HS-5 (cell line): ENCODE measurements around the gene CTNNA2.

Source experiments
- DNase-seq: peaks from one replicate; pipeline ENCODE4 v3.0.0-alpha.2; 2012; ENCODE audit warnings: low read depth

CTNNA2 gene

GRCh38 chr2:80395251-80395650 lies 882.4 kb downstream of the CTNNA2 start:
- no peak for DNase-seq

- no peak for DNase-seq
Observed at GRCh38 chr2:80396276-80396675, 883.4 kb downstream of the CTNNA2 start.

GRCh38 chr2:80403081-80403480 lies 890.2 kb downstream of the CTNNA2 start:
- DNase-seq: no peak

GRCh38 chr2:80407377-80407776 lies 894.5 kb downstream of the CTNNA2 start:
- no peak for DNase-seq

GRCh38 chr2:80410346-80410745 lies 897.5 kb downstream of the CTNNA2 start:
- DNase-seq: no peak

GRCh38 chr2:80413136-80413535 lies 900.3 kb downstream of the CTNNA2 start:
- no peak for DNase-seq

- no peak for DNase-seq
Observed at GRCh38 chr2:80417737-80418136, 904.9 kb downstream of the CTNNA2 start.

GRCh38 chr2:80420530-80421208 lies 907.8 kb downstream of the CTNNA2 start:
- no peak for DNase-seq

GRCh38 chr2:80429251-80429650 lies 916.4 kb downstream of the CTNNA2 start:
- DNase-seq: no peak

GRCh38 chr2:80437959-80438358 lies 925.1 kb downstream of the CTNNA2 start:
- no peak for DNase-seq

- no peak for DNase-seq
Observed at GRCh38 chr2:80438686-80439085, 925.8 kb downstream of the CTNNA2 start.

GRCh38 chr2:80454628-80455027 lies 941.8 kb downstream of the CTNNA2 start:
- DNase-seq: no peak

- DNase-seq: no peak
Observed at GRCh38 chr2:80459028-80459427, 946.2 kb downstream of the CTNNA2 start.

- DNase-seq: no peak
Observed at GRCh38 chr2:80461505-80462197, 948.8 kb downstream of the CTNNA2 start.

GRCh38 chr2:80462654-80463053 lies 949.8 kb downstream of the CTNNA2 start:
- no peak for DNase-seq

- no peak for DNase-seq
Observed at GRCh38 chr2:80464275-80464674, 951.4 kb downstream of the CTNNA2 start.

- DNase-seq: no peak
Observed at GRCh38 chr2:80467262-80467811, 954.5 kb downstream of the CTNNA2 start.

- no peak for DNase-seq
Observed at GRCh38 chr2:80469428-80469827, 956.6 kb downstream of the CTNNA2 start.

- no peak for DNase-seq
Observed at GRCh38 chr2:80473069-80473468, 960.2 kb downstream of the CTNNA2 start.

- no peak for DNase-seq
Observed at GRCh38 chr2:80473796-80474195, 960.9 kb downstream of the CTNNA2 start.

GRCh38 chr2:80475970-80476369 lies 963.1 kb downstream of the CTNNA2 start:
- DNase-seq: no peak

- DNase-seq: no peak
Observed at GRCh38 chr2:80476535-80477117, 963.8 kb downstream of the CTNNA2 start.

- no peak for DNase-seq
Observed at GRCh38 chr2:80482276-80482675, 969.4 kb downstream of the CTNNA2 start.
